Spinal cord (tissue), 10 donors: Measurements from ENCODE around the gene PDZRN4. TPM values are rescaled to one million over a fixed set of nuclear protein-coding genes. Genes with fewer than 3 reads are reported as not detected.
"Not testable (repeated sequence)": the region's sequence is repeated elsewhere in the genome, so short reads cannot be mapped to it uniquely, and the experiment has no call there.

Experiments used
- DNase-seq, 6 donors: peaks; one replicate each; pipeline versions ENCODE4 v3.0.0 to v3.0.0-alpha.2; 2013 to 2015; ENCODE audit warnings: low spot score in 6 of 6, low read depth in 4 of 6
- H3K27ac ChIP-seq: one replicate; pipeline ENCODE4 v1.5.1; 2013; ENCODE audit warnings: low read depth, low read length, control low read depth
- H3K27me3 ChIP-seq: one replicate; pipeline ENCODE4 v1.6.1; 2013; ENCODE audit warnings: low read length; ENCODE audit not compliant: control insufficient read depth, insufficient read depth
- H3K36me3 ChIP-seq: one replicate; pipeline ENCODE4 v1.6.1; 2013; ENCODE audit warnings: low read length; ENCODE audit not compliant: control insufficient read depth, insufficient read depth
- H3K4me1 ChIP-seq: one replicate; pipeline ENCODE4 v1.6.1; 2013; ENCODE audit warnings: low read length; ENCODE audit not compliant: control insufficient read depth, insufficient read depth
- H3K4me3 ChIP-seq: one replicate; pipeline ENCODE4 v1.5.1; 2013; ENCODE audit warnings: low read depth, low read length, control low read depth
- H3K9me3 ChIP-seq: one replicate; pipeline ENCODE4 v1.6.1; 2013; ENCODE audit warnings: low read length; ENCODE audit not compliant: control insufficient read depth, insufficient read depth
- WGBS: methylation state at CpG from one replicate; pipeline ENCODE4 v1.1.5; 2013; ENCODE audit warnings: missing lambda C conversion rate; ENCODE audit not compliant: insufficient coverage; 5-methylcytosine and 5-hydroxymethylcytosine counted together
- polyA plus RNA-seq, 2 donors: library from polyadenylated mRNA; unstranded; fragments of 120-200 nt; gene quantifications; one replicate each; pipeline ENCODE4 v1.2.1, GENCODE V29; 2013; ENCODE audit not compliant: insufficient read length in 2 of 2
- total RNA-seq, 2 donors: library from RNA; depleted of rRNA in 1 of 2; stranded (reverse); fragments of 120-200 nt in 1 of 2; fragments of >200 nt in 1 of 2; gene quantifications; one replicate each; pipeline versions ENCODE4 v1.2.3 to v1.2.4, GENCODE V29; 2013 to 2014
- donor health status: healthy.

The PDZRN4 gene
- total and polyA plus RNA-seq, 4 donors = 5.4 to 10.9 (median 7.6) TPM

GRCh38 chr12:41269056-41269455 lies 80.9 kb downstream of the PDZRN4 start:
- H3K9me3 ChIP-seq = no peaks in the 10 kb centered on the region
- no peaks in the 10 kb centered on the region for H3K27me3 ChIP-seq
- H3K27ac ChIP-seq = no peak overlapping the region
- no CpG with 5 or more reads among the region's 1 CpG for WGBS
- H3K4me1 ChIP-seq = no peaks in the 10 kb centered on the region
- DNase-seq = no peak
- no peaks in the 10 kb centered on the region for H3K36me3 ChIP-seq
- no peak overlapping the region for H3K4me3 ChIP-seq

- DNase-seq = peak in 1 of 6 donors; percentile 66
- Histone ChIP-seq H3K4me3 (no peak overlapping the region), H3K9me3 (no peaks in the 10 kb centered on the region), H3K4me1 (no peaks in the 10 kb centered on the region), H3K27ac (no peak overlapping the region), H3K36me3 (no peaks in the 10 kb centered on the region), H3K27me3 (no peaks in the 10 kb centered on the region)
- WGBS = no CpG with 5 or more reads among the region's 3 CpGs
Observed at GRCh38 chr12:41271489-41271888, 83.4 kb downstream of the PDZRN4 start.

GRCh38 chr12:41274643-41275042 lies 86.5 kb downstream of the PDZRN4 start:
- no peak overlapping the region for H3K27ac ChIP-seq
- 88% methylated on average over 1 of the region's 2 CpGs for WGBS
- no peak for DNase-seq
- no peaks in the 10 kb centered on the region for H3K9me3 ChIP-seq
- no peaks in the 10 kb centered on the region for H3K36me3 ChIP-seq
- H3K4me3 ChIP-seq = no peak overlapping the region
- H3K27me3 ChIP-seq = no peaks in the 10 kb centered on the region
- H3K4me1 ChIP-seq = peaks cover 3% of the 10 kb centered on the region

- H3K4me3 ChIP-seq = no peak overlapping the region
- no peaks in the 10 kb centered on the region for H3K36me3 ChIP-seq
- H3K27ac ChIP-seq = no peak overlapping the region
- H3K27me3 ChIP-seq = no peaks in the 10 kb centered on the region
- DNase-seq = peak; percentile 43 to 90 (median 53)
- H3K4me1 ChIP-seq = peaks cover 3% of the 10 kb centered on the region
- 13% methylated on average over 3 of the region's 15 CpGs for WGBS
- no peaks in the 10 kb centered on the region for H3K9me3 ChIP-seq
Observed at GRCh38 chr12:41277100-41277945, 89.2 kb downstream of the PDZRN4 start.

- Histone ChIP-seq H3K27me3 (no peaks in the 10 kb centered on the region), H3K4me1 (peaks cover 3% of the 10 kb centered on the region), H3K4me3 (no peak overlapping the region), H3K27ac (no peak overlapping the region), H3K9me3 (no peaks in the 10 kb centered on the region), H3K36me3 (no peaks in the 10 kb centered on the region)
- 100% methylated on average over 1 of the region's 3 CpGs for WGBS
- DNase-seq = peak in 1 of 6 donors; percentile 38
Observed at GRCh38 chr12:41277946-41278267, 89.8 kb downstream of the PDZRN4 start.

- H3K27me3 ChIP-seq, H3K27ac ChIP-seq, H3K36me3 ChIP-seq, DNase-seq, H3K9me3 ChIP-seq, H3K4me1 ChIP-seq, H3K4me3 ChIP-seq: not testable (repeated sequence)
- 93% methylated on average over 12 of the region's 14 CpGs for WGBS
Observed at GRCh38 chr12:41280341-41281095, 92.4 kb downstream of the PDZRN4 start.

- not testable (repeated sequence) for H3K9me3 ChIP-seq, H3K4me1 ChIP-seq, H3K27ac ChIP-seq, H3K27me3 ChIP-seq, H3K4me3 ChIP-seq, H3K36me3 ChIP-seq, DNase-seq
- WGBS = no CpG with 5 or more reads among the region's 2 CpGs
Observed at GRCh38 chr12:41285470-41285869, 97.3 kb downstream of the PDZRN4 start.

- no peak overlapping the region for H3K27ac ChIP-seq
Observed at GRCh38 chr12:41286426-41286825, 98.3 kb downstream of the PDZRN4 start.

GRCh38 chr12:41287500-41288141 lies 99.5 kb downstream of the PDZRN4 start:
- no peaks in the 10 kb centered on the region for H3K27me3 ChIP-seq
- H3K36me3 ChIP-seq = no peaks in the 10 kb centered on the region
- no peaks in the 10 kb centered on the region for H3K4me1 ChIP-seq
- H3K9me3 ChIP-seq = no peaks in the 10 kb centered on the region
- WGBS = no CpG with 5 or more reads among the region's 2 CpGs
- H3K4me3 ChIP-seq = no peak overlapping the region
- peak overlapping the region; percentile 35 for H3K27ac ChIP-seq
- DNase-seq = no peak

More at GRCh38 chr12:41286426-41286825, 98.3 kb downstream of the PDZRN4 start:
- Histone ChIP-seq H3K27me3 (no peaks in the 10 kb centered on the region), H3K36me3 (no peaks in the 10 kb centered on the region), H3K4me1 (no peaks in the 10 kb centered on the region), H3K9me3 (no peaks in the 10 kb centered on the region), H3K4me3 (no peak overlapping the region)
- no peak for DNase-seq
- WGBS = 83% methylated on average over 1 of the region's 1 CpG
